ENCODE measurements around the gene IL11RA.
"Not testable (repeated sequence)": the region's sequence is repeated elsewhere in the genome, so short reads cannot be mapped to it uniquely, and the experiment has no call there.

The IL11RA gene

DNA sequence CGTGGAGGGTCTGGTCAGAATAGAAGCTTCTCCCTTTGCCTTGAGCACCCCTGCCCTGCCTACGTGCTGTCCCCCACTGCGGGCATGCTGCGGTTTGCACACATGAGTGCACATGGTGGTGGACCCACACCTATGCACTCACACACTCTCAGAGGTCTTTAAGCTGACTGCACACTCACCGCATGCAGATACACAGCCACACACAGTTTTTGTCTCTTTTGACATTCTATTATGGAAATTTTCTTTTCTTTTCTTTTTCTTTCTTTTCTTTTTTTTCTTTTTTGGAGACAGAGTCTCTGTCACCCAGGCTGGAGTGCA lies 22.5 kb upstream of the IL11RA start:
- DNase-seq (ENCODE audit: low read depth in 2 of 2): no peak

DNA sequence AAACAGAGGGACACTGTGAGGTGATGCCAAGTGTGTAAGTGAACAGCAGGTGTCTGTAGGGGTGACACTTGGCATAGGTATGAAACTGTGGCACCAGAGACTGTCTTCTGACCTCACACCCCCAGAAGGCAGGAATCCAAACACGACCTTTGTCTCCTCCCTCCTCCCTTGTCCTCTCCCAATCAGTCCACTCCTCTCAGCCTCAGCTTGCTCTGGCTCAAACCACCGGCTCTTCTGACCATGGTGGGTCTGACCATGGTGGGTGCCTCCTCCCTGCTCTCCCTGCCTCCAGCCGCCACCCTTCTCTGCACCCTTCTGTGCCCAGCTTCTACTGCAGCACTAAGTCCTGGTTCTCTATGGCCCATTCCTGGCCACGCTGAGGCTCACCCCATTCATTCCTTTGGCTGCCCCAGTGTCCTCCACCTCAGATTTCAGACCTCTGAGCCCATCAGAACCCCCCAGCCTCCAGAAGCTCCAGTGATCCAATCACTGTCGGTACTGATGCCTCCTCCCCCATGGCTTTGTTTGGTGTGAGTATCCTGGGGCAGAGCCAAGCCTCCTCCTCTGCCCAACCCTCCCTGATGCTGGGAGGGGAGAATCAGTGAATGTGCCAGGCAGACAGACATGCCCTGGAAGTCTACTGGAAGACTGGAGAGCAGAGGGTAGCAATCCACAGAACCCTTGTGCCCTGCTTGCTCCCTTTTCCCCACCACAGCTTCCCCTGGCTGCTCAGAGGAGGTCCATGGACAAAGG lies 21.4 kb upstream of the IL11RA start:
- DNase-seq (ENCODE audit: low read depth in 2 of 2): no peak

DNA sequence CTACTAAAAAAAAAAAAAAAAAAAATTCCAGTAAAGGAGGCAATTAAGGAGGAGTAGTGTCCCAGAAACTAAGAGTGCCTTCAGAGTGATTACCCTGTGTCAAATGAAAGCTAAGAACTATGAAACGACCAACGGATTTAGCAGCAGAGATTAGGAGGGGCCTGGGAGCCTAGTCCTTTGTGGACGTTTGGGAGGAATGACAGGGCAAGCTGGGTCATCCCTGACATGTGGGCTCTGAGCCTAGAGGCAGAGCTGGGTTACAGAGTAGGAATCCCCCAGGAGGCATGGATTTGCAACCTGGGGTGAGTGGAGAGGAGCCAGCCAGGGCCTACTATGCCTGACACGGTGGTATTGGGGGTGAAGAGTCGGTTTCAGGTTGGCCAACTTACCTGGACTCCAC lies 18.8 kb upstream of the IL11RA start:
- no peak for DNase-seq (ENCODE audit: low read depth in 2 of 2)

DNA sequence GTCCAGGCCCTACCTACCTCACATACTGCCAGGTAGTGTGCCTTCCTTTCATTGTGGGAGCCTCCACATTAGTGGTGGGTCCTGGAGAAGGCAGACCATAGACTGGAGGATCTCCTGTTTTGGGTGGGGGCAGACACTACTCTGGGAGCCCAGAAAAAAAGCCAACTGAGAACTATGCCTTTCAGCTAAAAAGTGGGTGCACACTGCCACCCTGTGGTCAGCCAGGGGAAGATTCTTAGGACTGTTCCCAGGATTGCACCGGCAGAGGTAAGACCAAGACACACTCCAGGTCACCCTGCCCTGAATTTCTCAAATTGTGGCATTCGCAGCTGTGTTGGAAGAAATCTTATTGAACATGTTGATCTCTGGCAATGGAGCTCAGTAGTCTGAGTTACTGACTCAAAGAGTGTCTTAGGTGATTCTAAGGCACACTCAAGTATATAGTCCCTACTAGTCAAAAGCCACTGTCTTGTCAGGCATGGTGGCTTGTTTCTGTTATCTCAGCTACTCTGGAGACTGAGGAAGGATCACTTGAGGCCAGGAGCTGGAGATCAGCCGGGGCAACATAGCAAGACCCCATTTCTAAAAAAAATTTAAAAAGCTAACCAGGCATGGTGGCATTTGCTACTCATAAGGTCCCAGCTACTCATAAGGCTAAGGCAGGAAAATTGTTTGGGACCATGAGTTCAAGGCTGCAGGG lies 18.0 kb upstream of the IL11RA start:
- peak; percentile 45 to 48 for DNase-seq (ENCODE audit: low read depth in 2 of 2)

DNA sequence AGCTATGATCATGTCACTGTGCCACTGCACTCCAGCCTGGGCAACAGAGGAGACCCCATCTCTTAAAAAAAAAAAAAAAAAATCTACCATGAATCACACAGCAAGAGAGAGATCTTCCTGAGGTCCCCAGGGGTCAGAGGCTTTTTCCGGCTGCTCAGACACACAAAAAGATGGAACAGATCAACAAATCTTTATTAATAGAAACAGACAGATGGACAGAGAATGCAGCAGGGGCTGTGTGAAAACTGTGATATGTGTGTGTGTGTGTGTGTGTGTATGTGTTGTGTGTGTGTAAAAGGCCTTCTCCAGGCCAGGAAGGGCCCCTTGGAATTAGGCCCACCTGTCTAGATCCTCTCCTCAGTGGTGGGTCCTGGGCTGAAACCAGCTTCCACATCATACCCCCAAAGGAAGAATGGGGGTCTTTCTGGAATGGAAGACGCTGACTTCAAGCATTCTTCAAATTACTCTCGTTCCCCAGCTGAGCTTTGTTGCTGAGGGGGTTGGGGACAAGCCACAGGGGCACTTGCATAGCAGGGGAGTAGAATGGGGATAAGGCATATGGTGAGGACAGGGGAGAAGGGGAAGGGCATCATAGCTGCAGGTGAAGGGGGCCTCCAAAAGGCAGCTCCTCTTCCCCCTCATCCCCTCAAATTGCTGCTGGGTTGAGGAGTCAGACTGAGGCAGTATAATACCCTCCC lies 17.3 kb upstream of the IL11RA start:
- no peak for DNase-seq (ENCODE audit: low read depth in 2 of 2)

DNA sequence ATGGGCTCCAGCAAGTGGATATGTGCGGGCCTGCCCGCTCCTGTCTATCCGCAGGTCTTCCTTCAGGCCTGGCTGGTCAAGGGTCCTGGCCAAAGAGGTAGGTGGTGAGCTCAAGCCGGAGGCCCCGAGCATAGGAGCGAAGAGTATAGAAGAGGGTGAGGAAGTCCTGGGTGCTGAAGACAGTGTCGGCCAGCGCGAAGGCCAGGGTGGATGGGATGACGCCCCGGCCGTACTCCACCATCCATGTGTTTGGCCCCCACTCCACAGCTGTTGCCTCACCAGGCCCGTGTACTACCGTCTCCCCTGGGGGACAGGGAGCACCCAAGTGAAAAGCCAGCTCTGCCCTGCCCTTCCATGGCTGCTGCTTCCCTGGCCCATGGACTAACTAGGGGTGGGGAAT lies 16.4 kb upstream of the IL11RA start:
- DNase-seq (ENCODE audit: low read depth in 2 of 2): no peak

DNA sequence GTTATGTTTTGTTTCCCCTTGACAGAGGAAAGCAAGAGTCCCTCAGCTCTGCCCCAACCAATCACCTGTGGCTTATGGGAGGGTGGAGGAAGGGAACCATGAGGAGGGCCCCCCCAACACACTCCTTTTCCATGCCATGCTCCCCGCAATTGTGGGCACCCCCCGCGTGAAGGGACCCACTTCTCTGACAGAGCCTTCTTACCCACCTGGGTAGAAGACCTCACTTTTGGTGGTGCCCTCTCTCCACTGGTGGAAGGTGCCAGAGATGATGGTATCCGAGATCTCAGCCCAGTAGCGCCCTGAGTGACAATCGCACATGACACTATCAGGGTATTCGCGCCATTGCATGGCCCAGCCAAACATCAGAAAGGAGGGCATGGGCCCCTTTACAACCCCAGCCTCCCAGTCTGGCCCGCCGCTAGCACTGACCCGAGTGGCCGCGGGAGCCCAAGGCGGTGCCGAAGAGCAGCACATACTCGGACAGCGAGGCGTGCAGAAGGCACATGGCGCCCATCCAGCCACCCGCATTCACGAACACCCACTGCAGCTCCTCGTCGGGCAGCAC lies 15.1 kb upstream of the IL11RA start:
- DNase-seq (ENCODE audit: low read depth in 2 of 2): no peak

DNA sequence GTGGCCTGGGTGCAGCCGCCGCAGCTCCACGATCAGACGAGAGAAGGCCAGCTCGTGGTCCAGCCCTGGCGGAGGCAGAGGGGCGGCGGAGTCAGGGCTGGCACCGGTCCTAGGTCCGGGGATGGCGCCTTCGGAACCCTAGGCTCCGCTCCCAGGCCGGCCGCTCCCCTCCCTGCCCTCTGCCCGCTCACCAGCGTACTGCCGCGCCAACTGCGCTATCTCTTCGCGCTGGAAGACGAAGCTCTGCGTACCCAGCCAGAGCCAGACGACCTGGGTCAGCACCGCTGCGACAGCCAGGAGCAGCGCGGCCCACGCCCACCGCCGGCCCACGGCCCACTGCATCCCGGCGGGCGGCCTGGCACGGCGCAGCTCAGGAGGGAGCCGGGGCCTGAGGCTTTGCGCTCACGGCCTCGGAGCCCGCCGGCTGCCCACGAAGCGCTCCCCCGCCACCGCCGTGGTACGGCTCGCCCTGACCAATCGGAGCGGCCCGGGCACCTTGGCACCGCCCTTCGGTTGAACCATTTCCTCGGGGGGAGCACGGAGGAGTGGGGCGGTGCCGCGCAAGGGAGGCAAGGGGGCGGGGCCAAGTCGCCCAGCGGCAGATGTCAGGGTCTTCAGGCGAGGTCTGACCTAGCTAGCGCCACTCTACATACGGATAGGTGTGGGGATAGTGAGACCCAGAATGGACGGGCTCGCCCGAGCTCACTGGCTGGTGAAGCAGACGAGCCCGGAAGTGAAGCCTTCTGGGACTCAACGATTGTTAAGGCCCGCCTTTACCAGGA lies 14.4 kb upstream of the IL11RA start, which contains the start of gene SIGMAR1:
TSS of gene SIGMAR1 (minus strand) at position 432 of the 782 bp plus-strand sequence. CDS start at position 342, 90 bp downstream.
- peak; percentile 86 to 87 for DNase-seq (ENCODE audit: low read depth in 2 of 2)

DNA sequence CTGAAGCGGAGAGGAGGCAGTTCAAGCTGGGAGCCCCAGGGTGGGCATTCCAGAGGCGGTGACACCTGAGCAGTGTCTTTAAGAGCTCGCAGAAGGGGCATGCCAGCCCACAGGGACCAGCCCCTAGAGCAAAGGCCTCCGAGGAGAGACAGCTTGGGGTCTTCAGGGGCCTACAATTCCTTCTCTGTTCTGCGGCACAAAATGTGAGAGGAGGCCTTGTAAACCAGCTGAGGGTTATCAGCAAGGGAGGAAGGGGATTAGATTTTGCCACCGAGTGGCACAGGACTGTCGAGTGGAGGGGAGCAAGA lies 13.9 kb upstream of the IL11RA start:
- DNase-seq (ENCODE audit: low read depth in 2 of 2): no peak

DNA sequence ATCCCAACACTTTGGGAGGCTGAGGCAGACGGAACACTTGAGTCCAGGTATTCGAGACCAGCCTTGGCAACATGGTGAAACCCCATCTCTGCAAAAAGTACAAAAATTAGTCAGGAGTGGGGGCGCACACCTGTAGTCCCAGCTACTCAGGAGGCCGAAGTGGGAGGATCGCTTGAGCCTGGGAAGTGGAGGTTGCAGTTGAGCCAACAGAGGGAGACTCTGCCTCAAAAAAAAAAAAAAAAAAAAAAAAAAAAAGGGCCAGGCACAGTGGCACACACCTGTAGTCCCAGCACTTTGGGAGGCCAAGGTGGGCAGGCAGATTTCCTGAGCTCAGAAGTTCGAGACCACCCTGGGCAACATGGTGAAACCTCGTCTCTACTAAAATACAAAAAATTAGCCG lies 12.7 kb upstream of the IL11RA start:
- not testable (repeated sequence) for DNase-seq (ENCODE audit: low read depth in 2 of 2)

DNA sequence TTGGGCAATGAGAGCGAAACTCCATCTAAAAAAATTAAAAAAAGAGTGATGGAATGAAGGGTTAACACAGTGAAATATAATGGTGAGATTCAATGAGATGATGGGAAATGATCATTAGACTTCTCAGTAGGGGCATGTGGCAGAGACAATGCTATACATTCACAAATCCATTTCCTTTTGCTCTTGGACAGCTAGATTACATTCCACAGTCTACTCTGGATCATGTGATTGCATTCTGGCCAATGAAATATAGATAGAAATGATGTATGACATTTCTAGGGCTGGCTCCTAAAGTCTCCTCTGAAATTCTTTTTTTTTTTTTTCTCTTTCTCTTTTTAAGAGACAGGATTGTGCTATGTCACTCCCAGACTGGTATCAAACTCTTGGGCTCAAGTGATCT lies 9.3 kb upstream of the IL11RA start:
- no peak for DNase-seq (ENCODE audit: low read depth in 2 of 2)

DNA sequence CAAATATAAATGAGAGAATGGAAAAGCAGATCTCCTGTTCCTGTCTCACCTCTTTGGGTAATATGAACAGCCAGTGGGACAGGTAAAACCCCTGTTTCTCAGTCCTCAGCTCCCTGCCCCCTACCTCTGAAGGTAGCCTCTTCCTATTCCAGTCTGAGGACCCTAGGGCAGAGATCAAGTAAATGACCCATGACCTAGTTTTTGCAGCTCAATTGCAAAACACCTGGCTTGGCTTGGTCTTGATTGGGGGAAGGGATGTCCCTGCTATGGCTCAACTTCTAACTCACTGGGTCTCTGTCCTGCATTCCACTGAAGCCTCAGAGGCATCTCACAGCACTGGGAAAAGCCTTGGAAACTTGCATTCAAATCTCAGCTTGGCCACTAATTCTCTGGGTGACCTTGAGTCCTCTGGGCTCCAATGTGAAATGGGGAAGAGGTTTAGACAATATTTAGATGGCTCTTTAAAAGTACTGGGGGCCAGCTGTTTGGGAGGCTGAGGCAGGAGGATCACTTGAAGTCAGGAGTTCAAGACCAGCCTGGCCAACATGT lies 7.1 kb upstream of the IL11RA start:
- DNase-seq (ENCODE audit: low read depth in 2 of 2): no peak

DNA sequence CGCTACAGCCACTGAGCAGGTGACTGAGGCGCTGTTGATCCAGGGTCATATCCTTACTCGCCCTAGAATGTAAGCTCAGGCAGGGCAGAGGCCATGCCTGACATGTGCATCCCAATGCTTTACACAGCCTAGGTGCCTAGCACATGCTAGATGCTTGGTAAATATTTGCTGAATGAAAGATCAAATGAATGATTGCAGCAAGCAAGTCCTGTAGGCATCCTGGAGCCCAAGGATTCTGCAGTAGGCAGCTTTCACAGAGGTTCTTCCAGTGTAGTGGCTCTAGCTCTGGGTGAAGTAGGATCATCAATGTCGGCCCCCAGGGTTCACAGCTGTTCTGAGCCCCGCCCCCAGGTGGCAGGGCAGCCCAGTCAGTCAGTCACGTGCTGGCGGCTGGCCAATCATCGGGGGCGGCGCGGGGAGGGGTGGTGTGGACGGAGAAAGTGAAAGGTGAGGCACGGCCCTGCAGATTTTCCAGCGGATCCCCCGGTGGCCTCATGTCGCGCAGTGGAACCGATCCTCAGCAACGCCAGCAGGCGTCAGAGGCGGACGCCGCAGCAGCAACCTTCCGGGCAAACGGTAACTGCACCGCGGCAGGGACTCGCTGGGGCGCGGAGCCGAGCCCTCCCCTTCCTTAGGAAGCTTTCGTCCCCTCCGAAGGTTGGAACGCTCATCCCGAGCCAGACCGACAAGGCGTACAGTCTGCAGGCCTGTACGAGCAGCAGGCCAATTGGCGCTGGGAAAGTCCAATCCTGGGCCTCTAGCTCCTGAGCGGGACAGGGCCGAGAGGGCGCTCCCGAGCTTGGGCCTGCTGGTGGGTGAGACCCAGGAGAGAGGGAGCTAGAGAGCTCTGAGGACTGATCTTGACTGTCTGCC lies 5.5 kb upstream of the IL11RA start, which contains the start of gene GALT:
TSS of gene GALT (plus strand) at position 465 of the 873 bp plus-strand sequence. CDS start at position 495, 30 bp downstream.
- DNase-seq (ENCODE audit: low read depth in 2 of 2): peak; percentile 94 to 96

DNA sequence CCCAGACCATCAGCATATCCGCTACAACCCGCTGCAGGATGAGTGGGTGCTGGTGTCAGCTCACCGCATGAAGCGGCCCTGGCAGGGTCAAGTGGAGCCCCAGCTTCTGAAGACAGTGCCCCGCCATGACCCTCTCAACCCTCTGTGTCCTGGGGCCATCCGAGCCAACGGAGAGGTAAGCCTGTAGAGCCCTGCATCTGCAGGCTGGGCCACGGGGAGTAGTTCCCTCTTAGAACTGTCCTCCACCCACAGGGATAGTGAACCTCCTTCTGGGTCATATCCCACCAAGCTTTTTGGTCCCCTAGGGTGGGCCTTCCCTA lies 4.9 kb upstream of the IL11RA start:
- DNase-seq (ENCODE audit: low read depth in 2 of 2): no peak

DNA sequence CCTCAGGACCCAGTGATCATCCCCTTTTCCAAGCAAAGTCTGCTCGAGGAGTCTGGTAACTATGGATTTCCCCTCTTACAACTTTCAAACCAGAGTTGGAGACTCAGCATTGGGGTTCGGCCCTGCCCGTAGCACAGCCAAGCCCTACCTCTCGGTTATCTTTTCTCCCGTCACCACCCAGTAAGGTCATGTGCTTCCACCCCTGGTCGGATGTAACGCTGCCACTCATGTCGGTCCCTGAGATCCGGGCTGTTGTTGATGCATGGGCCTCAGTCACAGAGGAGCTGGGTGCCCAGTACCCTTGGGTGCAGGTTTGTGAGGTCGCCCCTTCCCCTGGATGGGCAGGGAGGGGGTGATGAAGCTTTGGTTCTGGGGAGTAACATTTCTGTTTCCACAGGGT lies 4.3 kb upstream of the IL11RA start:
- no peak for DNase-seq (ENCODE audit: low read depth in 2 of 2)

DNA sequence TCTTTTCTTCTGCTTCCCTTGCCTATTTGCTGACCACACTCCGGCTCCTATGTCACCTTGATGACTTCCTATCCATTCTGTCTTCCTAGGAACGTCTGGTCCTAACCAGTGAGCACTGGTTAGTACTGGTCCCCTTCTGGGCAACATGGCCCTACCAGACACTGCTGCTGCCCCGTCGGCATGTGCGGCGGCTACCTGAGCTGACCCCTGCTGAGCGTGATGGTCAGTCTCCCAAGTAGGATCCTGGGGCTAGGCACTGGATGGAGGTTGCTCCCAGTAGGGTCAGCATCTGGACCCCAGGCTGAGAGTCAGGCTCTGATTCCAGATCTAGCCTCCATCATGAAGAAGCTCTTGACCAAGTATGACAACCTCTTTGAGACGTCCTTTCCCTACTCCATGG lies 3.3 kb upstream of the IL11RA start:
- DNase-seq (ENCODE audit: low read depth in 2 of 2): no peak

DNA sequence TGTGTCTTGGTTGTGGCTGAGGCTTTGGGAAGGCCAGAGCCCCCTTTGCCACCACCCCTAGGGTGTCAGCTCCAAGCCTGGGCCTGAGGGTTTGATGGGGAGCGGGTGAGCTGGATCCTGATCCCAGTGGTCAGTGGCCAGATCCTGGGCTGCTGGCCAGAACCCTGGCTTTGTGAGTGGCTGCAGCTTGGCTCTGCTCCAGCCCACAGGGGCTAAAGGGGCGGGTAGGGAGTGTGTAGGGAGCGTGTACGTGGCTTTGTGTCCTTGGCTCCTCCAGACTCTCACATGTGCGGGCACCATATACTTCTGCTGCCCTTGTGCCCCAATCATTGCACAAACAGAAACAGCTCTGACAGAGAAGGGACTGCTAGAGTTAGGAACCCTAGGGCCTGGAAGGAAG lies 1.2 kb upstream of the IL11RA start:
- DNase-seq (ENCODE audit: low read depth in 2 of 2): no peak

DNA sequence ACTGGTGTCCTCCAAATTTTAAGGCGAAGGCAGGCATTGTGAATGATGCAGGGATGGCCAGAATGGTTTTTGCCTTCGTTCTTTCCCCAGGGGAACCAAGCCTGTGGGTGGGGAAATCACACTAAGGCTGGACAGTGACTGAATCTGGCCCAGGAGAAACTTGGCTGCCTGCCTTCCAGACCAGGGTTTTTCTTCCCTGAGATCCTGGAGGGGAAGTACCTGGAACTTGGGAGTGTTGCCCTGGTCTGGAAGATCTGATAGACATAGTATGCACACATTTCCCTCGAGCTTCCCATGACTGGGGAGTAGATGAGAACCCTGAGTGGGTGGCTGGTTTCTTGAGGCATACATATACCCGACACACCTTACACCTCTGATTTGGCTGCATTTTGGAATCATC lies 664 bp upstream of the IL11RA start:
- no peak for DNase-seq (ENCODE audit: low read depth in 2 of 2)

DNA sequence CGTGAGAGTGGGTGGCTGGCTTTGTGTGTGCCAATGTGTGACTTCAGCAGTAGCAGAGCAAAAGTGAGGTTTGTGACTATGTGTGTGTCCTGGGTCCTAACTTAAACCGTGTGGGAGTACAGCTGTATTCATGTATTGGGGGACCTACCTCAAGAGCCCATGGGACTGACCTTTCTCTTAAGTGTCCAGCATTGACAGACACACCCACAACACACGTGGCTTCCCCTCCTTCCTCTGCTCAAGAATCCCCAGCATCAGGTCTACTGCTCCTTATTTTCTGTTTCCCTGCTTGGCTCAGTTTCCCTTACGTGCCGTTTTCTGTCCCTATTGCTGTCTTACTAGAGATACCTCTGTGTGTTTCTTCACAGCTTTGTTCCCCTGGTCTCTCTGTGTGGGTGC lies 616 bp downstream of the IL11RA start:
- DNase-seq (ENCODE audit: low read depth in 2 of 2): no peak

DNA sequence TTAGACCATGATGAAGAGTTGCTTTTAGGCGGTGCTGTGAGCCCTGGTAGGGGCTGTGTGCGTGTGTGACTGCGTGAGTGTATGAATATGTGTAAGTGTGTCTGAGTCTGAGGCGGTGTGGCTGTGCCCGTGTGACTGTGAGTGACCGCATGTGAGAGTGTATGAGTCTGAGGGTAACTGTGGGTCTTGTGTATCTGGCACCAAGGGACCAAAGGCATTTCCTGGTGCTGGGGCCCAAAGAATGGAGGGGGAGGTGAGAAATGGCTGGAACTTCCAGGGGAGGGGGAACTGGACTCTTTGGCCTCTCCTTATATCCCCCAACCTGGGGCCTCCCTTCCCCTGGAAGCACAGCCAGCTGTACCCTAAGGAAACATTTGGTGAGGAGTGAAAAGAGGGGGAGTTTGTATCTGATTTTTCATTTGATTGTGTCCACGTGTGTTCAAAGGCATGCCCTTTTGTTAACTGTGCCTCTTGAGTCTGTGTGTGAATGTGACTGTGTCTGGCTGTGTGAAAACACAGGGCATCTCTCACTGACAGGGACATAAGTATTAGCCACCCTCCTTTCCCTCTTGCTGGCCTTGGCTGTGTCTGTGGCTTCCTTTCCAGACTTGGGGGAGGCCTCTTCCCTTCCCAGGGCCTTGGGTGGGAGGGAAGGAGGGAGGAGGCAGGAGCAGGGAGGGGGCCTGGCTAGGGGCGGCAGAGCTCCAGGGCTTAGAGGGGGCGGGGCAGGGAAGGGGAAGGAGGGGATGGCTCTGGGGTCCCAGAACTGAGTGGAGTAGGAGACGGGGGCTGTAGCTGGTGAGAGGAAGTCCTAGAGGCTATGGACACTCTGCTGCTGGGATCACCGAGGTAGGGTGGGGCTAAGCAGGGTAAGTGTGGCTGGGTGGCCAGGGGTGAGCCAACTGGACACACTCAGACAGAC lies 1.4 kb downstream of the IL11RA start:
- DNase-seq (ENCODE audit: low read depth in 2 of 2): no peak

Measured in stimulated activated CD8-positive, alpha-beta memory T cell treated with anti-CD3 and anti-CD28 coated beads, Interleukin-15, amount 100 ng/mL, for 48 hours (primary cell).